Mucosa of stomach (tissue), 1 donor: Measurements from ENCODE around the gene PLA2R1.

Source experiments
- H3K27me3 ChIP-seq: one replicate; pipeline ENCODE4 v1.7.0; 2013; ENCODE audit warnings: mild to moderate bottlenecking, low read length; ENCODE audit not compliant: control insufficient read depth, insufficient read depth
- H3K36me3 ChIP-seq: one replicate; pipeline ENCODE4 v1.7.0; 2013; ENCODE audit warnings: low read length; ENCODE audit not compliant: control insufficient read depth, insufficient read depth
- H3K4me1 ChIP-seq: one replicate; pipeline ENCODE4 v1.7.0; 2013; ENCODE audit warnings: mild to moderate bottlenecking, low read length; ENCODE audit not compliant: control insufficient read depth, insufficient read depth
- H3K4me3 ChIP-seq: one replicate; pipeline ENCODE4 v1.7.0; 2013; ENCODE audit warnings: low read length
- H3K9ac ChIP-seq: one replicate; pipeline ENCODE4 v1.7.0; 2013; ENCODE audit warnings: mild to moderate bottlenecking, low read length, moderate library complexity
- H3K9me3 ChIP-seq: one replicate; pipeline ENCODE4 v1.7.0; 2013; ENCODE audit warnings: mild to moderate bottlenecking, low read length, moderate library complexity; ENCODE audit not compliant: control insufficient read depth
- donor health status: Pancreatic carcinoma.

PLA2R1 gene

DNA sequence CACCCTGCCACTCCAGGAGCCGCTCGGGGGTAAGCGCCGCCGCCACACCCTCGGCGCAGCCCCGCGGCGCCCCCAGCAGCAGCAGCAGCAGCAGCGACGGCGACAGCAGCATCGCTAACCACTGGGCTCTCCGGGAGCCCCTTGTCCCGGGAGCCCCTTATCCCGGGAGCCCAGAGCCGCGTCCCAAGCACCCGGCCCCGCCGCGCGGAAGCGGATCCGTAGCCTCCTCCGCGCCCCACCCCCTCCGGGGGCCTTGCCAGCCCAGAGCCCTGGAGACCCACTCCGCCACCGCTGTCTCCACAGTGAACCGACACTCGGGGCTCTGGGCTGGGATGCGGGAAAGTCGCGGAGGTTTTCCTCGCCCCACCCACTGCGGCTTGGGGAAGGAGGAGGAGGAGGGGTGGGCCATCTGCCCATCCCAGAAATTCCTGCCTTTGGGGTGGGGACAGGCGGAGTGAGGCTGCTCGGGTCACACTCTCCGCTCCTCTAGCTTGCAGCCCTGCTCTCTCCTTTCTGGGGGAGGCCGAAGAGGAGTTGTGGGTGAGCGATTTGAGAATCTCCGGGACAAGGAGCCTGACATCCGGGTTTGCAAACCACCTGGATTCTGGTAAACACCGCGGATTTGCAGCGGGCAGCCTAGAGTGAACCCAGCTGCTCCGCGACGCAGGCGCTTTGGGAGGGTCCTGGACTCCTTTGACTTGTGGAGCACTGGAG lies at the start of gene PLA2R1:
PLA2R1 (minus strand) TSS at position 324 of the 714 bp plus-strand sequence; CDS start at position 112, 212 bp downstream.
- Histone ChIP-seq H3K9me3 (no peaks in the 10 kb centered on the region), H3K4me1 (peaks cover 9% of the 10 kb centered on the region), H3K36me3 (no peaks in the 10 kb centered on the region), H3K4me3 (peak within 1 kb of the TSS; percentile 22), H3K9ac (peak within 1 kb of the TSS; percentile 46), H3K27me3 (peaks cover 47% of the 10 kb centered on the region)

DNA sequence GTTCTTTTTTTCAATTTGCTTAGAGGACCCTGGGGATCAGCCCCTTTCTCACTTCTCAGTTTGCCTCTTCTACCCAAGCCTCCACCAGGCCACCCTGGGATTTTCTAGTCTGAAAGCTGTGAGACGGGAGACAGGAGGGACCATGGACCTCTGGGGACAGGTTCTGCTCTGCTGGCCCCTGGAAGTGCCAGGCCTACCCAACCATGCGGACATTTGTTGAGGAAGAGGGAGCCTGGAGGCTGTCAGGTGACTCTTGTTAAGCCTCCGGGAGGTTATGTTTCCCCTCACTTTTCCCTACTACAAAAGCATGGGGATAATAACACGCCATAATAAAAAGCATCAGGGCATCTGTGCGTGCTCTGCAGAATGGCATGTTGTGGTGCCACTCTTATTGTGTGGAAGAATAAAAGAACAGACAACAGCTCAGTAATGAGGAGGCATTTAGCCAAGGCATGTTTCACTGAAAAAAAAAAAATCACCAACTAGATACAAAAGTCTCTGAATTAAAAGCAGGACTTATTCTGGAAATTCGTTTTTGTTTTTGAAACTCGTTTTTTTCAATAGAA lies 48.3 kb upstream of the PLA2R1 start:
- H3K27me3 ChIP-seq: no peaks in the 10 kb centered on the region
- H3K9me3 ChIP-seq: no peaks in the 10 kb centered on the region
- no peaks in the 10 kb centered on the region for H3K4me1 ChIP-seq
- peaks cover 4% of the 10 kb centered on the region for H3K36me3 ChIP-seq
- H3K4me3 ChIP-seq: no peak overlapping the region
- H3K9ac ChIP-seq: no peak overlapping the region

DNA sequence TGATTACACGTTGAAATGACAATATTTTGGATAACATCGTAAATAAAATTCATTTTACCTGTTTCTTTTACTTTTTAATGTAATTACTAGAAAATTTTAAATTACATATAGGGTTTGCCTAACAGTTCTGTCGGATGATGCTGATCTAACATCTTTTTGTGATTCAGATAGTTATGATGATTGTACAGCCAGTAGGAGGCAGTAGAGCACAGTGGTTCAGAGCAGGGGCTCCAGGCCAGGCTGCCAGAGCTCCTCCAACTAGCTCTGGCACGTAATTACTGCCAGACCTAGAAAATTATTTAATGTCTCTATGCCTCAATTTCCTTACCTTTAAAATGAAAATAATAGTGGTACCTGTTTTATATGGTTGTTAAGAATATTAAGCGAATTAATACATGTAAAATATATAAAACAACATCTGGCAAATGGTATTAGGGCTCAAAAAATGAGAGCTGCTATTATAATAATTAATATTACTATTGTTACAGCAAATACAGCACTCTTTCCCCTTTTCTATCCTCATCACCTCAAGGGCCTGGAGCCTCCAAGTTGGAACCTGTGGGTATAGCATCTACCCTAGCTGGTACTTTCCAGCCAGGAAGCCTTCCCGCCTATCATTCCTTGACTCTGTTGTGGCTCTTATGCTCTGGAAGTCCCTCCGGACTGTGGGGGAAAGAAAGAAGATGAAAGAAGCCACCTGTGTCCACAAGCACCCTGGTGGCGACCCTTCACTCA lies 47.7 kb upstream of the PLA2R1 start:
- Histone ChIP-seq H3K4me1 (no peaks in the 10 kb centered on the region), H3K4me3 (no peak overlapping the region), H3K27me3 (no peaks in the 10 kb centered on the region), H3K36me3 (peaks cover 4% of the 10 kb centered on the region), H3K9ac (no peak overlapping the region), H3K9me3 (no peaks in the 10 kb centered on the region)

DNA sequence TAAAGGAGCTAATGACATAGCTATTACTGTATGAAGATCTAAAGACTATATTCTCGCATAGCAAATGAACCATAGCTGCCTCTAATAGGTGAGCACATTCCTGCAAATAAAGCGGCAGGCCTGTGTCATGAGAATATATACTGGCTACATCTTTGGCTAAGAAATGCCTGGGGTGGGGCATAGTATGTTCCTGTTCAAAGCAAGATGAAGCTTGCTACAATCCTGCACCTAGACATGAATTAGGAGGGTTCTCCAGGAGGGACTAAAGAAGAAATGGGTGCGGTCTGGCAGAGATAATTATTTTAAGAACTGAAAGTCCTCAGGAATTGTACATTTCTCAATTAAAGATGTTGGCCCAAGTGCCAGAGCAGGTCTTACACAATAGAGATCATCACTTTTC lies 46.8 kb upstream of the PLA2R1 start:
- H3K9ac ChIP-seq: no peak overlapping the region
- no peaks in the 10 kb centered on the region for H3K9me3 ChIP-seq
- no peak overlapping the region for H3K4me3 ChIP-seq
- peaks cover 4% of the 10 kb centered on the region for H3K36me3 ChIP-seq
- H3K4me1 ChIP-seq: no peaks in the 10 kb centered on the region
- no peaks in the 10 kb centered on the region for H3K27me3 ChIP-seq

DNA sequence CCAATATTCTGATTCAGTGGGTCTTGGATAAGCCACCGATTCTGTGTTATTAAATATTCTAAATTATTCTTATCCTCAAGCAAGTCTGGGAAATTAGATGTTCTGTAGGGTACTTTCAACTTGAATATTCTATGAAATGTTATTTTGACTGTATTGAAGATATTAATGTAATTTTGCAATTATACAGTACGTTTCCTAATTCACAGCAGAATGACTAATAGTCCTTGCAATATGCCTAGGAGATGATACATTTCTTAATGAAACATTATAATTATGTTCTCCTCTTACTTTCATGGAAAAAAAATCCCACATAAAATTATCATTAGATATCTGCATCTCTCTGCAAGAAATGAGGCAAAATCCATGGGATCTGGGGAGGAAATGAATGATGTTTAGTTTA lies 46.2 kb upstream of the PLA2R1 start:
- Histone ChIP-seq H3K27me3 (no peaks in the 10 kb centered on the region), H3K9me3 (no peaks in the 10 kb centered on the region), H3K4me3 (no peak overlapping the region), H3K9ac (no peak overlapping the region), H3K4me1 (no peaks in the 10 kb centered on the region), H3K36me3 (peaks cover 4% of the 10 kb centered on the region)

DNA sequence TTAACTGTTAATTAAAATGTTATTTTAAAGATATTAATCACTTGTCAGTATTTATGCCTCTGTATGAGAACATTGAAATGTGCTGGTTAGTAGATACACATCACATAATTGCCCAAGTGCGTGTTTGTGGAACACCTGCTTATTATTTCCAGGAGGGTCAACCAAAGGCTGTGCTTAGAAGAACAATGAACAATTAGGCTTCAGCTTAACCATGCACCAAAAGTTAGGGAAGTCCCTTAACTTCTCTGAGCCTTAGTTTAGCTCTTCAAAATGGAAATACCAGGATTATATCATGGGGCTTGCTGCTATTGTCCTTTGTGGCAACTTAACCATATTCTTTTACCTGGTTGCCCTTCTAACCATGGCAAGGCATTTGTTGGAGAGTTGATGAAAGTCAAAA lies 43.0 kb upstream of the PLA2R1 start:
- H3K4me3 ChIP-seq: no peak overlapping the region
- no peaks in the 10 kb centered on the region for H3K9me3 ChIP-seq
- no peaks in the 10 kb centered on the region for H3K4me1 ChIP-seq
- H3K36me3 ChIP-seq: peaks cover under 1% of the 10 kb centered on the region
- H3K9ac ChIP-seq: no peak overlapping the region
- no peaks in the 10 kb centered on the region for H3K27me3 ChIP-seq

DNA sequence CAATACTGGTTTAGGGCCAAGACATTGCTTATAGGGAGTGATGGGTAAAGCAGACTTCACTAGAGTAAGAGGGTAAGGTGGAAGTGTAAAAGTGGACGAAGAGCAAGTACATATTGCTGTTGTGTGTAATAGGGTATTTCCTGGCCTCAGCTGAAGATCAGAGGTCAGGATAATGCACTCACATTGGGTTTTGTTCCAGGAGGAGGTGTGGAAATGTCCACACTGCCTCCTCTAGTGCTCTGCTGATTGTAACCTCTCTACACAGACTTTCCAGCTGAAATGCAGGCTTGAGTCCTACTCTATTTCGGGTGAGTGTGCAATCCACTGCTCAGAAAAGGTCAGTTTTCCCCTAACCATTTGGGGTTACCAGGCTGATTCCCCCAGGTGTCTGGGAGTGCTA lies 41.7 kb upstream of the PLA2R1 start:
- no peaks in the 10 kb centered on the region for H3K27me3 ChIP-seq
- no peaks in the 10 kb centered on the region for H3K36me3 ChIP-seq
- H3K4me1 ChIP-seq: no peaks in the 10 kb centered on the region
- no peak overlapping the region for H3K9ac ChIP-seq
- no peaks in the 10 kb centered on the region for H3K9me3 ChIP-seq
- H3K4me3 ChIP-seq: no peak overlapping the region

DNA sequence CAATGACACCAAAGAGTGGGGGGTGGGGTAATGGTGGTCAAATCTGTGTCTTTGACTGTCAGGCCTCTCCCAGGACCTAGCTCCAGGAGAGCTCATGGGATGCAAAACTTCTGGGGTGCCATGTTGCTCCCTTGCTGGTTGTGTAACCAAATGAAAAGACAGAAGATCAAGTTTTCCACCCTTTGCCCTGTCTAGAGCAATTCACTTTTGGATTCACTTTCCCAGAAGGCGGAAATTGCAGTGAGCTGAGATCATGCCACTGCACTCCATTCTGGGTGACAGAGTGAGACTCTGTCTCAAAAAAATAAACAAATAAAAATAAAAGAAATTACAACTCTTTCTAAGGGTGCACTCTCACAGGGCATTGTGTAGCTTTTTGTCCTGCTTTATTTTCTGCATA lies 34.9 kb upstream of the PLA2R1 start:
- Histone ChIP-seq H3K9me3 (no peaks in the 10 kb centered on the region), H3K4me1 (no peaks in the 10 kb centered on the region), H3K9ac (no peak overlapping the region), H3K27me3 (no peaks in the 10 kb centered on the region), H3K36me3 (no peaks in the 10 kb centered on the region), H3K4me3 (no peak overlapping the region)

DNA sequence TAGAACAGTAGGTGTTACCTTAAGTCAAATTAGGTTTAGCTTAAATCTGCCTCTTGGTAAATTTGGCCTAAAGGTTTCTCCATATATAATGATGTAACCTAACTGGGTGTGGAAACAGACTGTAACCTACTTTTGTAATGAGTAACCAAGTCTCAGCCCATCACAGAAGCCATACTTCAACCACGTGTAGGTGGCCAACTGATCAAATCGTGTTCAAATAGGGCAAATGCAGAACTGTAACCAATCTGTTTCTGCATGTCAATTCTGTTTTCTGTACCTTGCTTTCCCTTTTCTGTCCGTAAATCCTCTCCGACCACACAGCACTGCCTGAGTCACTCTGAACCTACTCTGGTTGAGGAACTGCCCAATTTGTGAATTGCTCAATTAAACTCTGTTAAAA lies 34.0 kb upstream of the PLA2R1 start:
- no peaks in the 10 kb centered on the region for H3K36me3 ChIP-seq
- no peak overlapping the region for H3K9ac ChIP-seq
- H3K4me1 ChIP-seq: no peaks in the 10 kb centered on the region
- no peak overlapping the region for H3K4me3 ChIP-seq
- H3K27me3 ChIP-seq: no peaks in the 10 kb centered on the region
- no peaks in the 10 kb centered on the region for H3K9me3 ChIP-seq

DNA sequence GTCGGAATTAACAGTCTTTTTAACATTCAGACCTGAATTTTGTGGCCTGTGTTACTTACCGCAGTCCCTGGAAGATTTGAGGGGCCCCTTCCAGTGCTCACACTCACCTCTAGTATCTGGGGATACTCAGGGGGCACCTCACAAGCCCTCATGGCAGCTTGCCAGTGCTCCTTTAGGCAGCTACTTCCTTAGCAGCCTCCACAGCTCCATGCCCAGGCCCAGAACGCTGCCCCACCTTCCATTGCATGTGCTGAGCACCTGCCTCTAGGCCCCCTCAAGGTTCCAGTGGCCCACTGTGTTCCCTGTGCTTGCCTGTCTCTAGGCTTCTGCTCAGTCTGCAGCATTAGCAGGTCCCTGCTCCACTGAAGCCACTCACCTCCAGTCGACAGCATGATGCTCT lies 30.0 kb upstream of the PLA2R1 start:
- no peaks in the 10 kb centered on the region for H3K4me1 ChIP-seq
- no peaks in the 10 kb centered on the region for H3K27me3 ChIP-seq
- no peak overlapping the region for H3K4me3 ChIP-seq
- H3K9ac ChIP-seq: no peak overlapping the region
- peaks cover 16% of the 10 kb centered on the region for H3K9me3 ChIP-seq
- H3K36me3 ChIP-seq: no peaks in the 10 kb centered on the region

DNA sequence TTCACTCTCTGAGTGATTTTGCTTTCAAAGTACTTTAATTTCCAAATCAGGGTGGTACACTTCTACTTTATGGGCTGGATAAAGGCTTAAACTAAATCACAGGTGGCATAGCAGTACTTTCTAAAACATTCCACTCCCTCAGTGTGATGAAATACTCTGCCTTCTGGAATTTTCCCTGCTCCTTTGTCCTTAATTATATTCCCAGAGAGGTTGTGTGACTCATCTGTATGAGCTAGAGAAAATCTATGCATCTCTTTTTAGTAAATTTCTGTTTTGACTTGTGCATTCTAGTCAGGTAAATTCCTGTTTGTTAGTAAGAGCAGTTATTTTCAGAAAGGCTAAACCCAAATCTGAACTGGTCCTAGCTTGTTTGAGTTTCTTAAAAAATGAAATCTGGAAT lies 29.0 kb upstream of the PLA2R1 start:
- Histone ChIP-seq H3K36me3 (no peaks in the 10 kb centered on the region), H3K9me3 (peaks cover 16% of the 10 kb centered on the region), H3K27me3 (no peaks in the 10 kb centered on the region), H3K9ac (no peak overlapping the region), H3K4me3 (no peak overlapping the region), H3K4me1 (no peaks in the 10 kb centered on the region)
